Suprapubic skin (tissue), 4 donors: ENCODE data around the gene KCNIP3.

Experiments used
- CTCF ChIP-seq, 2 donors: fragments of 200-600 bp in 1 of 2; fragments of 450-650 bp in 1 of 2; sonication (generic) in 1 of 2; IDR thresholded peaks; one replicate each; pipeline ENCODE4 v1.5.1; 2016 to 2019; ENCODE audit warnings: antibody characterized with exemption in 2 of 2, mild to moderate bottlenecking in 1 of 2, moderate library complexity in 1 of 2
- EP300 ChIP-seq: sonication (generic); formaldehyde crosslinking; IDR thresholded peaks from one replicate; pipeline ENCODE4 v1.6.1; 2017; ENCODE audit warnings: antibody characterized with exemption
- POLR2A ChIP-seq, 2 donors: fragments of 450-650 bp; IDR thresholded peaks; one replicate each; pipeline ENCODE4 v1.6.1; 2017; ENCODE audit warnings: antibody characterized with exemption in 2 of 2, mild to moderate bottlenecking in 2 of 2, moderate library complexity in 2 of 2
- POLR2AphosphoS5 ChIP-seq, 3 donors: sonication (generic); formaldehyde crosslinking; IDR thresholded peaks; one replicate each; pipeline ENCODE4 v1.6.1; 2017; ENCODE audit warnings: antibody characterized with exemption in 3 of 3

GRCh38 chr2:95294579-95295250 is 2.4 kb upstream of the KCNIP3 start:
- TF ChIP-seq CTCF (IDR thresholded peaks at IDR 0.05) (no peak), POLR2AphosphoS5 (IDR thresholded peaks at IDR 0.05) (no peak), EP300 (no peak), POLR2A (IDR thresholded peaks at IDR 0.05) (no peak)
